Type B pancreatic cell (in vitro differentiated cells): Measurements from ENCODE around the gene PRDM8. TPM values are rescaled to one million over a fixed set of nuclear protein-coding genes. Genes with fewer than 3 reads are reported as not detected.

Experiments
- DNase-seq: peaks from one replicate; pipeline ENCODE4 v3.0.0; 2021; ENCODE audit warnings: mixed read lengths; ENCODE audit not compliant: unreplicated experiment; ENCODE audit errors: extremely low spot score
- H3K27ac Mint-ChIP-seq: 2 replicates; pipeline ENCODE4 v1.8.0; 2021; ENCODE audit warnings: mild to moderate bottlenecking, mixed read lengths
- H3K27me3 Mint-ChIP-seq: 2 replicates; pipeline ENCODE4 v1.8.0; 2021; ENCODE audit warnings: mixed read lengths
- H3K36me3 Mint-ChIP-seq: 2 replicates; pipeline ENCODE4 v1.8.0; 2021; ENCODE audit warnings: mixed read lengths
- H3K4me1 Mint-ChIP-seq: one replicate; pipeline ENCODE4 v1.8.0; 2021; ENCODE audit warnings: mixed read lengths; ENCODE audit not compliant: unreplicated experiment
- H3K4me3 Mint-ChIP-seq: 2 replicates; pipeline ENCODE4 v1.8.0; 2021; ENCODE audit warnings: mild to moderate bottlenecking, mixed read lengths
- H3K9me3 Mint-ChIP-seq: 2 replicates; pipeline ENCODE4 v1.8.0; 2021; ENCODE audit warnings: mixed read lengths
- CTCF ChIP-seq: fragments of 200-600 bp; sonication (generic); conservative IDR thresholded peaks from 2 replicates; pipeline ENCODE4 v1.5.0; 2021; ENCODE audit warnings: antibody characterized with exemption, mild to moderate bottlenecking
- total RNA-seq: library from RNA; stranded (reverse); gene quantifications from 2 replicates; pipeline ENCODE4 v1.2.1, GENCODE V29; 2021; ENCODE audit warnings: low replicate concordance

The PRDM8 gene
- total RNA-seq, 1 donor from 2014 or later, result 6.2 TPM

DNA sequence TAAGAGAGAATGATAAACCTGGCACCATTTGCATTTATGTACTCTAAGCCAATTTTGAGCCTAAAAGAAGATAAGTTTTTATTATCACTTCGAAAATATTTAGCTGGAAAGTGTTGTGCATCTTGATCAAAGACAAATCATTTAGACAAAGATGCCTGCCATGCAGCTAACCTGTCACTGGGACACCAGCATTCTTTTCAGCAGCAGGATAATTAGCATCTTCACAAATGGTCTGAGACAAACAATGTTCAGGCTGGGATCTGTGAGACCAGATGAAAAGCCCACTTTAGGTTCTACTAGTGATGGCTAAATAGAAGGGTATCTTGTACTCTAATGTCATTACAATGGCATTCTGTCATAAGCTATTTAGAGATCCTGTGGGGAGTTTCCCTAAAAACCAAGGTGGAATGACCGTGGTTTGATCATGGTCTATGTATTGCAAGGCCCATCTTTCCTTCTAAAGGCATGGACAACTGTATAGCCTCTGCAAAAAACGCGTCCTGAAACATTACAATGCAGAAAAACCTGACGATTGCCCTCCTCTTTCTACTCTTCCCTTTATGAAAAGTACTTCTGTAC lies 7.2 kb downstream of the PRDM8 start:
- TF ChIP-seq CTCF, result no peak
- Mint-ChIP-seq H3K36me3 (peaks cover 7% of the 10 kb centered on the region), H3K4me1 (peaks cover 15% of the 10 kb centered on the region), H3K9me3 (no peaks in the 10 kb centered on the region), H3K27ac (no peak overlapping the region), H3K27me3 (peaks cover 89% of the 10 kb centered on the region), H3K4me3 (no peak overlapping the region)
- no peak for DNase-seq

DNA sequence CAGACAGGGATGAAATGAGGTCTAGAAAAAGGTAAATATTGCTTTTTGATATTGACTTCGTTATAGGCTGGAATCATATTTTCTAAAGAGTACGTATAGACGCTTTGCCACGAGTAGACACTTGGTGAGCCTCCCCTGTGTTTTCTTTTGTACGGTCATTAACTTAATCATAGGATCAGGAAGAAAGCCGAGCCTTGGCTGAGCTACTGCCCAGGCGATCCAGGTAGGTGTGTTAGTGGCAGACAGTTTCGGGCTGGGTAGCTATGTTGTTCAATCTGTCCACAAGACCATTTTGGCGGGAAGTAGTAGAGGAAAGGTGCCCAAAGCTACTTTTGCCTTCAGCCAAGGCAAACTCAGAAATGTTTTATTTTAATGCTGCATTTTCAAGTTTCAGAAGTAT lies 8.8 kb downstream of the PRDM8 start:
- no peak for DNase-seq
- H3K36me3 Mint-ChIP-seq, result peaks cover 7% of the 10 kb centered on the region
- H3K4me1 Mint-ChIP-seq, result peaks cover 13% of the 10 kb centered on the region
- H3K9me3 Mint-ChIP-seq, result no peaks in the 10 kb centered on the region
- peaks cover 87% of the 10 kb centered on the region for H3K27me3 Mint-ChIP-seq
- TF ChIP-seq CTCF, result no peak
- H3K27ac Mint-ChIP-seq, result no peak overlapping the region
- no peak overlapping the region for H3K4me3 Mint-ChIP-seq

DNA sequence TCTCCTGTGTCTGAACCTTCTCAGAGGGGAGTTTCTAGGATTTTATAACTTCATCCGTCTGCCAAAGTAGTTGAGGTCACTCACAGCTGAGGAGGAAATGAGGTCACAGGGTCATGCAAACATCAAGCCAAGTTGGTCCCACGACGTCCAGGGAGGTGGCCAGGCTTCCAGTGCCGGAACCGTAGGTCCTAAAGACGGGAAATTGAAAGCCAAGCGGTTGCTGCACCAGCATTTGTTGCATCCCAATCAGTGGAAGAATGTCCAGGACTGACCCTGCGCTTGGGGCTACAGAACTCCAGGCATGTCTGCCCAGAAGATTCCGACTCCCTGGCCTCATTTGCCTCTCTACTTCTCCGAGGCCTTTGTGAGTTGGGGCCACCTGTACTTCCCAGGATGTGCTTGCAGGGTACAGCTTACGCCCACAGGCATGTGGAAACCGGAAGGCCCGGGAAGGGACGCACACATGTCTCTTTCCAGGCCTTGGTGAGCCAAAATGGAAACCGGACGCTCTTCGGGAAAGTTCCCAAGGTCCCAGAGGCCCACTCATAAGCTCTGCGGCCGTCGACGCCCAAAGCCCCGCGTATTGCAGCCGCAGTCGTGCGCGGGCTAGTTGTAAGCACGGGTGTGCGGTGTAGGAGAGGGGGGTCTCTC lies 9.3 kb downstream of the PRDM8 start:
- Mint-ChIP-seq H3K4me3 (no peak overlapping the region), H3K36me3 (peaks cover 7% of the 10 kb centered on the region)

DNA sequence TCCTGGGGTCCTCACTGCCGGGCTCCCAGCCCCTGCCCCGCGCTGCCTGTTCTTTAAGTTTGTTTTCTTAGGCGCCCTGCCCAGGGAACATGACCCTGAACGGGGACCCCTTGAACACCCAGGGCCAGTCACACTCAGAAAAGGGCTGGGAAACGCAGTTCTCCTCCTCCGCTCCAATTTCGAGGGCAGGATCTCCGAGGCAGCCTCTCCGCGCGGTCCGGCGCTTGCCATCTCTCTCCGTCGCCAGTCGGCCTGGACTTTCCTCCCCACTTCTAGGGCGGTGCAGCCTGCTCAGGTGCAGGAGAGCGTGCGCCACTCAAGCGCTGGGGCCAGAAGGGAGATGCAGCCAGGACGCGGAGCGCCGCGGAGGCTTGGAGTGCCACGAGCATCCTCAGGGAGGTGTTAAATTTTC lies 9.9 kb downstream of the PRDM8 start:
- no peak overlapping the region for H3K4me3 Mint-ChIP-seq
- no peak for DNase-seq
- H3K9me3 Mint-ChIP-seq, result no peaks in the 10 kb centered on the region
- peaks cover 87% of the 10 kb centered on the region for H3K27me3 Mint-ChIP-seq
- TF ChIP-seq CTCF, result no peak
- peaks cover 6% of the 10 kb centered on the region for H3K4me1 Mint-ChIP-seq
- peaks cover 7% of the 10 kb centered on the region for H3K36me3 Mint-ChIP-seq
- H3K27ac Mint-ChIP-seq, result no peak overlapping the region

More for the DNA sequence above, 9.3 kb downstream of the PRDM8 start:
- Mint-ChIP-seq H3K9me3 (no peaks in the 10 kb centered on the region), H3K4me1 (peaks cover 7% of the 10 kb centered on the region), H3K27me3 (peaks cover 86% of the 10 kb centered on the region), H3K27ac (no peak overlapping the region)
- no peak for DNase-seq
- TF ChIP-seq CTCF, result no peak

- H3K4me1 Mint-ChIP-seq, result peaks cover 6% of the 10 kb centered on the region
- H3K36me3 Mint-ChIP-seq, result peaks cover 7% of the 10 kb centered on the region
- no peaks in the 10 kb centered on the region for H3K9me3 Mint-ChIP-seq
- H3K27me3 Mint-ChIP-seq, result peaks cover 91% of the 10 kb centered on the region
- no peak for TF ChIP-seq CTCF
- no peak for DNase-seq
- H3K4me3 Mint-ChIP-seq, result no peak overlapping the region
- no peak overlapping the region for H3K27ac Mint-ChIP-seq
These were observed 10.4 kb downstream of the PRDM8 start for GRCh38 chr4:80207664-80208063.
